Upper lobe of right lung (tissue), 1 donor: ENCODE data around the gene ATP6V1G3. TPM values are rescaled to one million over a fixed set of nuclear protein-coding genes. Genes with fewer than 3 reads are reported as not detected.
"Not testable (repeated sequence)": the region's sequence is repeated elsewhere in the genome, so short reads cannot be mapped to it uniquely, and the experiment has no call there.

Experiments used
- ATAC-seq: fragments of 200-7000 bp; cut with Tn5 transposase; one replicate; pipeline ENCODE4 v1.9.1; 2020; ENCODE audit warnings: mild to moderate bottlenecking, moderate library complexity
- DNase-seq: peaks from one replicate; pipeline ENCODE4 v3.0.0-alpha.2; 2020
- H3K27ac ChIP-seq: fragments of 200-600 bp; one replicate; pipeline ENCODE4 v1.8.0; 2022
- H3K27me3 ChIP-seq: fragments of 200-600 bp; one replicate; pipeline ENCODE4 v1.8.0; 2022; ENCODE audit warnings: mild to moderate bottlenecking
- H3K36me3 ChIP-seq: fragments of 200-600 bp; one replicate; pipeline ENCODE4 v1.8.0; 2022
- H3K4me1 ChIP-seq: fragments of 200-600 bp; one replicate; pipeline ENCODE4 v1.8.0; 2022
- H3K4me3 ChIP-seq: fragments of 200-600 bp; one replicate; pipeline ENCODE4 v1.8.0; 2022; ENCODE audit warnings: mild to moderate bottlenecking
- H3K9me3 ChIP-seq: fragments of 200-600 bp; one replicate; pipeline ENCODE4 v1.8.0; 2022
- intact Hi-C: fragments of 100-400 bp; cut with DNase I; formaldehyde crosslinking; loops from one replicate; pipeline ENCODE4 v1.11.0; 2022
- total RNA-seq: library from RNA; stranded (reverse); fragmentation: NEBNext Ultra II Directional; extraction: Animal tissue kit (Norgen Biotek cat#: 25700); gene quantifications from one replicate; pipeline ENCODE4 v1.2.1, GENCODE V29; 2021
- TF ChIP-seq, protein P1 (sequence below): fragments of 200-600 bp; IDR thresholded peaks from one replicate; pipeline ENCODE4 v1.8.0; 2022; ENCODE audit warnings: antibody characterized with exemption
- donor health status: DM: no; HTN: yes; CAD: no; lungs with severe emphysema.

Gene ATP6V1G3
- total RNA-seq, 1 donor from 2014 or later: not detected

DNA sequence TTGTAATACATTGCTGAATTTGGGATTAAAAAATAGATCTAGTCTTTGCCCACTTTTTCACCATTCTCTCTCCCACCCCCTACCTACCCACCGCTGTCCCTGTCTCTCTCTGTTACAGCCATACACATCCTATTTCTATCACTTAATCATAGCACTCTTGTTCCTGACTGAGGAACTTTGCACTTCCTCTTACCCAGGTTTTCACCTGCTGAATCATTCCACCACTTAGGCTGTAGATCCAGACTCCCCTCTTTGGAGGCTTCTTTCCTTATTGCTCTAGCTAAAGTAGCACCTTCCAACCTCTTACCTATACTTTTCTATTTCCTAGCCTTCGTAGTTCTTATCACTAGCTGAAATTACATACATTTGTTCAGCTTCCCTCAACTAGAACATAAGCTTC is 59.6 kb downstream of the ATP6V1G3 start:
- Histone ChIP-seq H3K27me3 (no peaks in the 10 kb centered on the region), H3K9me3 (no peaks in the 10 kb centered on the region), H3K4me1 (no peaks in the 10 kb centered on the region), H3K36me3 (no peaks in the 10 kb centered on the region), H3K27ac (no peak overlapping the region), H3K4me3 (no peak overlapping the region)
- TF ChIP-seq, protein P1, sequence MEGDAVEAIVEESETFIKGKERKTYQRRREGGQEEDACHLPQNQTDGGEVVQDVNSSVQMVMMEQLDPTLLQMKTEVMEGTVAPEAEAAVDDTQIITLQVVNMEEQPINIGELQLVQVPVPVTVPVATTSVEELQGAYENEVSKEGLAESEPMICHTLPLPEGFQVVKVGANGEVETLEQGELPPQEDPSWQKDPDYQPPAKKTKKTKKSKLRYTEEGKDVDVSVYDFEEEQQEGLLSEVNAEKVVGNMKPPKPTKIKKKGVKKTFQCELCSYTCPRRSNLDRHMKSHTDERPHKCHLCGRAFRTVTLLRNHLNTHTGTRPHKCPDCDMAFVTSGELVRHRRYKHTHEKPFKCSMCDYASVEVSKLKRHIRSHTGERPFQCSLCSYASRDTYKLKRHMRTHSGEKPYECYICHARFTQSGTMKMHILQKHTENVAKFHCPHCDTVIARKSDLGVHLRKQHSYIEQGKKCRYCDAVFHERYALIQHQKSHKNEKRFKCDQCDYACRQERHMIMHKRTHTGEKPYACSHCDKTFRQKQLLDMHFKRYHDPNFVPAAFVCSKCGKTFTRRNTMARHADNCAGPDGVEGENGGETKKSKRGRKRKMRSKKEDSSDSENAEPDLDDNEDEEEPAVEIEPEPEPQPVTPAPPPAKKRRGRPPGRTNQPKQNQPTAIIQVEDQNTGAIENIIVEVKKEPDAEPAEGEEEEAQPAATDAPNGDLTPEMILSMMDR: no peak
- DNase-seq (no peak), ATAC-seq (no peak)
- intact Hi-C loops: no loop called here

GRCh38 chr1:198477354-198477753 is 63.1 kb downstream of the ATP6V1G3 start:
- H3K4me3 ChIP-seq, H3K27me3 ChIP-seq, ATAC-seq, intact Hi-C loops, H3K27ac ChIP-seq, H3K9me3 ChIP-seq, DNase-seq, H3K4me1 ChIP-seq, H3K36me3 ChIP-seq: not testable (repeated sequence)

Other genes starting within 250 kb of the ATP6V1G3 start
- gene PTPRC, start 98.4 kb upstream of the ATP6V1G3 start, total RNA-seq: 127 TPM